NCI-H1930 (cell line): ENCODE measurements around the gene CD151.

Experiments
- DNase-seq, 2 experiments: peaks; one replicate each; lab custom pipeline; 2025; lab: John Stamatoyannopoulos, UW

The CD151 gene

GRCh38 chr11:797296-798092 is 35.3 kb upstream of the CD151 start:
- peak; percentile 44 to 81 for DNase-seq

GRCh38 chr11:798093-798713 is 34.5 kb upstream of the CD151 start, which contains the start of gene SLC25A22:
TSS of gene SLC25A22 (minus strand) at chr11:798281. CDS start at chr11:795006, 3,275 bp downstream.
- DNase-seq: peak; percentile 66 to 87

- DNase-seq: no peak
These were observed 33.0 kb upstream of the CD151 start for GRCh38 chr11:799641-800316.

GRCh38 chr11:800473-800872 is 32.3 kb upstream of the CD151 start:
- no peak for DNase-seq

- no peak for DNase-seq
These were observed 31.5 kb upstream of the CD151 start for GRCh38 chr11:801097-801780.

- no peak for DNase-seq
These were observed 30.6 kb upstream of the CD151 start for GRCh38 chr11:802018-802617.

- no peak for DNase-seq
These were observed 29.9 kb upstream of the CD151 start for GRCh38 chr11:802693-803466.

- DNase-seq: no peak
These were observed 29.3 kb upstream of the CD151 start for GRCh38 chr11:803467-803742.

GRCh38 chr11:803770-804598 is 28.8 kb upstream of the CD151 start:
- no peak for DNase-seq

GRCh38 chr11:804599-804964 is 28.2 kb upstream of the CD151 start:
- no peak for DNase-seq

- no peak for DNase-seq
These were observed 24.1 kb upstream of the CD151 start for GRCh38 chr11:808427-809286.

GRCh38 chr11:809287-810039 is 23.3 kb upstream of the CD151 start, which contains the start of gene RPLP2:
TSS of gene RPLP2 (plus strand) at chr11:809967. CDS start at chr11:810235, 268 bp downstream.
- DNase-seq: peak; percentile 98 to 100

GRCh38 chr11:810040-810567 is 22.6 kb upstream of the CD151 start:
- DNase-seq: no peak

GRCh38 chr11:811446-812245 is 21.1 kb upstream of the CD151 start:
- no peak for DNase-seq

- DNase-seq: no peak
These were observed 20.4 kb upstream of the CD151 start for GRCh38 chr11:812390-812789.

- DNase-seq: no peak
These were observed 19.7 kb upstream of the CD151 start for GRCh38 chr11:813072-813455.

GRCh38 chr11:813456-814096 is 19.2 kb upstream of the CD151 start:
- no peak for DNase-seq
